HG03060 (cell line): ENCODE results near the gene ZNF286A.
"Not testable (repeated sequence)": the region's sequence is repeated elsewhere in the genome, so short reads cannot be mapped to it uniquely, and the experiment has no call there.

Experiments used
- ATAC-seq: cut with Tn5 transposase; IDR thresholded peaks from one replicate; pipeline ENCODE4 v1.9.1; 2021; ENCODE audit warnings: low read depth, moderate number of reproducible peaks; ENCODE audit not compliant: unreplicated experiment

Gene ZNF286A

GRCh38 chr17:15749403-15749802 is 49.9 kb downstream of the ZNF286A start:
- ATAC-seq = not testable (repeated sequence)

GRCh38 chr17:15768865-15769533 is 69.4 kb downstream of the ZNF286A start:
- not testable (repeated sequence) for ATAC-seq
